HL-60 (cell line): ENCODE data around the gene SCN1B.

Experiments used
- CTCF ChIP-seq: IDR thresholded peaks from one replicate; pipeline ENCODE4 v1.5.1; 2011; ENCODE audit warnings: low read length, control low read depth, inconsistent platforms; ENCODE audit not compliant: insufficient read depth
- GABPA ChIP-seq: IDR thresholded peaks from 2 replicates; pipeline ENCODE4 v1.6.1; 2012; ENCODE audit warnings: low read depth
- POLR2AphosphoS5 ChIP-seq: IDR thresholded peaks from 2 replicates; pipeline ENCODE4 v1.6.1; 2012; ENCODE audit warnings: low read depth

- TF ChIP-seq CTCF (no peak), POLR2AphosphoS5 (no peak), GABPA (no peak)
Observed at GRCh38 chr19:35061583-35062373, 31.5 kb downstream of the SCN1B start.
